COR-L47 (cell line): ENCODE measurements around the gene CFAP52.
"Not testable (repeated sequence)": the region's sequence is repeated elsewhere in the genome, so short reads cannot be mapped to it uniquely, and the experiment has no call there.

Experiments
- DNase-seq: peaks from one replicate; lab custom pipeline; 2025; lab: John Stamatoyannopoulos, UW

Gene CFAP52

GRCh38 chr17:9571201-9571600 is 5.2 kb upstream of the CFAP52 start:
- DNase-seq, result no peak

DNA sequence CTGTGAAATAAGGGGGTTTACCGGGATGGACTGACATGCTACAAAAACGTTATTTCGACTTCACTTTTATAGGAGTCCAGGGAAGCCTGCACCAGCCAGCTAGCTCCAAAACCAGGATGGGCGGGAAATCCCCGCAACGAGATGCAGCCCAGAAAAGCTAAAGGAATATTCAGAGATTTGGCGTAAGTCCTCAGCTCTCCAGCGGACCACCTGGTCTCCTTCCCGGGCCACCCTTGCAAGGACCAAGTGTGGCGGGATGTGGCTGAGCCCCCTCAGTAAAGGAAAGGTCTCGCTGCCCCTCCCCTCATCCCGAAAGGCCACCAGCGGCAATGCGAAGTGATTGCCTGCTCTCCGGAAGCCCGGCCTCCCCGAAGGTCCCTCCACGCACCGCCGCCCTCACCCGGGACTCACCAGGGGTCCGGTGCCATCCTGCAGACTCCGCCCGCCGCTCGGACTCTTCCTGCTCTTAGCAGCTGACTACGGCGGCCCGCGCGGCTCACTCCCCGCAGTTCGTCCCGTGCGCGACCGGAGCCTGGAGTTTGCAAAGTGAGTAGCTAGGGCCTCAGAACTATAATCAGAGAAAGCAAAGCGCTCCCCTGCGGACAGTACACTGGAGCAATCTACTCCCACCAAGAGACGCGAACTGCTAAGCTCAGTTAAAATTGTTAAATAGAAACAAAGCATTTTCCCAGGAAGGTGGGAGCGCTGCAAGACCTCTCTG is 901 bp upstream of the CFAP52 start, which contains the start of gene STX8:
TSS of gene STX8 (minus strand) at position 440 of the 721 bp plus-strand sequence. CDS start at position 428, 12 bp downstream.
- peak; percentile 56 for DNase-seq

- DNase-seq, result no peak
Measured at GRCh38 chr17:9577373-9577709, 899 bp downstream of the CFAP52 start.

DNA sequence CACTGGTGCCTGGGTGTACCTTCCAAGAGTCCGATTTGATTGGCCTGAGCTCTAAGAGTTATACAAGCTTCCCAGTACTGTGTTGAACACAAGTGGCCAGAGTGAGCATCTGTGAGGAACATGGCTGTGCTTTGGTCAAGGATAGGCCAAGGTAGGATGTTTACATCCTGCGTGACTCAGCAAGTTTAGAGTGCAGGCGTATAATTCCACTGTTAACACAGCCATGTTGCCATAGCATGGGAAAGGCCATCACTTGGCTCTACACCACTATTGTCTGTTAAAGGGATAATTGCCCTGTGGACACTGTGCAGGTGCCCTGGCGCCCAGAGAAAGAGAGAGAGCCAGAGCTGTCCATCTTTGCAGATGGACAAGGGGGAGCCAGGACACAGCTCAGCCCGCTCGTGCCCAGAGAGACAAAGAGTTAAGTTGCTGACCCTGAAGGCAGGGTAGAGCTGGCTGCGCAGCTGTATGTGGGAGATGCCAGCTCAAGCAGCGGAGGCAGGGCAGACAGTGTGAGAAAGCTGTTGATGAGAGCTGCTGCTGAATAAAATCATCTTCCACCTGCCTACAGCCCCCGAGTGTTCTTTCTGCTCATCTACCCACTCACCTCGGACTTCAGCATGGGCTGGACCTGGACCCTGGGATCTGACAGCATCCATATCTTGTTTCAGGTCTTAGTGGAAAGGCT is 11.7 kb downstream of the CFAP52 start:
- DNase-seq, result no peak

- no peak for DNase-seq
Measured at GRCh38 chr17:9594065-9594464, 17.6 kb downstream of the CFAP52 start.

- not testable (repeated sequence) for DNase-seq
Measured at GRCh38 chr17:9597638-9598037, 21.2 kb downstream of the CFAP52 start.

- no peak for DNase-seq
Measured at GRCh38 chr17:9598661-9599060, 22.2 kb downstream of the CFAP52 start.

DNA sequence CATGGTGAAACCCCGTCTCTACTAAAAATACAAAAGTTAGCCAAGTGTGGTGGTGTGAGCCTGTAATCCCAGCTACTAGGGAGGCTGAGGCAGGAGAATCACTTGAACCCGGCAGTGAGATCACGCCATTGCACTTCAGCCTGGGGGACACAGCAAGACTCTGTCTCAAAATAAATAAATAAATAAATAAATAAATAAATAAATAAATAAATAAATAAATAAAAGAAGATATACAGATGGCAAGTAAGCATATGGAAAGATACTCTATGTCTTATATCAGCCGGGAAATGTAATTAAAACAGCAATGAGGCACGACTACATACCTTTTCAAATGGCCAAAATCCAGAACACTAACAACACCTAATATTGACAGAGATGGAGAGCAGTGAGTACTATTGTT is 28.1 kb downstream of the CFAP52 start:
- DNase-seq, result not testable (repeated sequence)

GRCh38 chr17:9606453-9606852 is 30.0 kb downstream of the CFAP52 start:
- no peak for DNase-seq

DNA sequence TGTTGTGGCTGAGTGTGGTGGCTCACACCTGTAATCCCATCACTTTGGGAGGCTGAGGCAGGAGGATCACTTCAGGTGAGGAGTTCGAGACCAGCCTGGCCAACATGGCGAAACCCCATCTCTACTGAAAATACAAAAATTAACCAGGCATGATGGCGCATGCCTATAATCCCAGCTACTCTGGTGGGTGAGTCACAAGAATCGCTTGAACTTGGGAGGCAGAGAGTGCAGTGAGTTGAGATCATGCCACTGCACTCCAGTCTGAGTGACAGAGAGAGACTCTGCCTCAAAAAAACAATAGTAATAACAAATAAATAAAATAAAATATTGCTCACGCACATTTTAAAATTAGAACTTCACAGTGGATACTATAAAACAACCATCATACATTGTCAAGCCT is 30.6 kb downstream of the CFAP52 start:
- not testable (repeated sequence) for DNase-seq

GRCh38 chr17:9611557-9611956 is 35.1 kb downstream of the CFAP52 start:
- DNase-seq, result no peak

DNA sequence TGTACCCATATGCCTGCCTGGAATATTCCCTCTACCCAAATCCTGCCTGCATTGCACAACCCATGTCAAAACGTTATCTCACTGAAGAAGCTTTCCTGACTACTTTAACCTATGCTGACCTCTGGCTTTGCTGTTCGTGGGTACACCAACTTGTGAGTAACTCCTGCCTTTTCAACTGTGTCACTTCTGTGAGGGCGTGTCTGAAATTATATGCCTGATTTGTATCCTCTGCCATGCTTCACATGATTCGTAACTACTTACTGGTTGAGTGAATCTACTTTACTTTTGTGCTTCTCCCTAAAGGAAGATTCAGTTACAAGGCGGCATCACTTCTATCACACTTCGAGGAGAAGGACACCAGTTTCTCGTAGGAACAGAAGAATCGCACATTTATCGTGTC is 35.6 kb downstream of the CFAP52 start:
- DNase-seq, result no peak

DNA sequence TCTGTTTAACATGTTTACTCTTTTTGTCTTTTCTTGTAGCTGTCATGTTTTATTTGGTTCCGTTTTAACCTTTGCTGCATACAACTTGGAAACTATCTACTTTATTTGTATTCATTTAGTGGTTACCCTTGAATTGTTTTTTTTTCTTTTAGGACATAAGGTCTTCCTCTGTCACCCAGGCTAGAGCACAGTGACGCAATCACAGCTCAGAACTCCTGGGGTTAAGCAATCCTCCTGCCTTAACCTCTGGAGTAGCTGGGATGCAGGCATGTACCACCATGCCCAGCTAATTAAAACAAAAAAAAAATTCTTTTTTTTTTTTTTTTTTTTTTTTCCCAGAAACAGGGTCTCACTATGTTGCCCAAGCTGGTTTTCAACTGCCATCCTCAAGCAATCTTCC is 39.0 kb downstream of the CFAP52 start:
- DNase-seq, result no peak

- DNase-seq, result no peak
Measured at GRCh38 chr17:9622961-9623360, 46.5 kb downstream of the CFAP52 start.

GRCh38 chr17:9628509-9628908 is 52.1 kb downstream of the CFAP52 start:
- DNase-seq, result no peak

DNA sequence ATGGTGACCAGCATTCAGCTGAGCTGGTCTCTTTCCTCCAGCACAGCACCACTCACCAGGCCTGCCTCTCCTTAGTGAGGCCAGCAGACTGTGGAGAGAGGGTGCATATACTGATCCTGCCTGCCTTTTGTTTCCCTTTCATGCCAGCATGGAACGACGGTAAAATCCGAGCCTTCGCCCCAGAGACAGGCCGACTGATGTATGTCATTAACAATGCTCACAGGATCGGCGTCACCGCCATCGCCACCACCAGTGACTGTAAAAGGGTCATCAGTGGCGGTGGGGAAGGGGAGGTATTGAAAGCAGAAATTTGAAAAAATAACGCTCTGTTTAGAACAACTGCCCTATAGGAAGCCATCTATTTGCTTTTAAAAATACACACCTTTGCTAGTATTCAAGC is 56.3 kb downstream of the CFAP52 start:
- no peak for DNase-seq

- DNase-seq, result no peak
Measured at GRCh38 chr17:9635340-9635739, 58.9 kb downstream of the CFAP52 start.

GRCh38 chr17:9636501-9636900 is 60.1 kb downstream of the CFAP52 start:
- no peak for DNase-seq

DNA sequence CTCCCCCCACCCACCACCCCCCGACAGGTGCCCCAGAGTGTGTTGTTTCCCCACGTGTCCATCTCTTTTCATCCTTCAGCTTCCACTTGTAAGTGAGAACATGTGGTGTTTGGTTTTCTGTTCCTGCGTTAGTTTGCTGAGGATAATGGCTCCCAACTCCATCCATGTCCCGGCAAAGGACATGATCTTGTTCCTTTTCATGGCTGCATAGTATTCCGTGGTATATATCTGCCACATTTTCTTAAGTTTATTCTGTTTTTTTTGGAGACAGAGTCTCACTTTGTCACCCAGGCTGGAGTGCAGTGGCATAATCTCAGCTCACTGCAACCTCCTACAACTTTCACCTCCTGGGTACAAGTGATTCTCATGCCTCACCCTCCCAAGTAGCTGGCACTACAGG is 63.9 kb downstream of the CFAP52 start:
- not testable (repeated sequence) for DNase-seq

GRCh38 chr17:9643611-9644010 is 67.2 kb downstream of the CFAP52 start:
- DNase-seq, result no peak

DNA sequence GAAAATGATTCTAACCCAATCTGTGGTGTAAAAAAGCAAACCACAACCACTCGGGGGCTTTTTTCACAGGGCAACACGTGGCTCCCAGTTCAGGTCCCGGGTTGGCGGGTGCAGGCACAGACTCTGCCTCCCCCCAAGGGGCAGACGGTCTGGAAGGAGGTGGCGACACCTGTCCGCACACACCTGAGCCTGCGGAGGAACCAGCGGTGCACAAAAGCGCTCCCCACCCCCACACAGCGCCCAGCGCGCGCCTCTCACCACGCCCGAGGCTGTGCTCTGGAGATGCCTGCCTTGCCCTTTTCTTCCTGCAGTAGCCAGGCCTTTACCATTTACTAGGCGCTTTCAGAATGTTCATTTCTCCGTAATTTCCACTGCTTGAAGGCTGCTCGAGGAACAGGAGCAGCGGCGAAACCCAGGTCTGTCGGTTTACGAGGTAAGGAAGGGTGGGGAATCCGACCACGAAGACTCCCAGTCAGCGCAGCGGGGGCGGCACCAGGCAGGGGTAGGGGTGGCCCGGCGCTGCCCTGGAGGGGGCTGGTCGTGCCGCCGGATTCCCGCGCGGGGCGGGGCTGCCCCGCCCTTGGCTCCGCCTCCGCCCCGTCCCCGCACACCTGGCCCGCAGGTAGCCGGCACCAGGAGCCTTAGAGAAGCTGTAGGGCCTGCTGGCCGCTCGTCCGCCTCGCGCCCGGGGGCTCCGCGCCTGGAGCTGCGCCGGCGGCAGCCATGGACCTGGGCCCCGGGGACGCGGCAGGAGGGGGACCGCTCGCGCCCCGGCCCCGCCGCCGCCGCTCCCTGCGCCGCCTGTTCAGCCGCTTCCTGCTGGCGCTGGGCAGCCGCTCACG is 68.7 kb downstream of the CFAP52 start, which contains the start of gene USP43:
TSS of gene USP43 (plus strand) at position 608 of the 842 bp plus-strand sequence. CDS start at position 724, 116 bp downstream.
- no peak for DNase-seq

GRCh38 chr17:9645851-9646545 is 69.6 kb downstream of the CFAP52 start:
- DNase-seq, result no peak
